PC-3 (cell line): ENCODE measurements around the gene RETREG2. TPM values are rescaled to one million over a fixed set of nuclear protein-coding genes. Genes with fewer than 3 reads are reported as not detected.

Experiments
- ATAC-seq: fragments of 200-7000 bp; cut with Tn5 transposase; 2 replicates; pipeline ENCODE4 v1.9.1; 2020; ENCODE audit warnings: mild to moderate bottlenecking, moderate library complexity
- BruUV-seq: library from RNA; stranded (reverse); fragments of 400-500 nt; replicated peaks from 2 replicates; lab custom pipeline; 2021; lab: Mats Ljungman, UMichigan
- CTCF ChIA-PET: fragments of 300-600 bp; sonication (Branson Sonifier 250); formaldehyde crosslinking; loops from one replicate; lab custom pipeline; 2022; ENCODE audit warnings: antibody characterized with exemption; lab: Charles Lee
- POLR2A ChIA-PET: fragments of 300-600 bp; sonication (Branson Sonifier 250); formaldehyde crosslinking; loops from one replicate; lab custom pipeline; 2022; ENCODE audit warnings: antibody characterized with exemption; ENCODE audit not compliant: unreplicated experiment; lab: Charles Lee
- DNase-seq: peaks from one replicate; pipeline ENCODE4 v3.0.0-alpha.2; 2015
- H2AFZ ChIP-seq: fragments of 300-600 bp; sonication (generic); 2 replicates; pipeline ENCODE4 v1.6.0; 2016; ENCODE audit warnings: antibody characterized with exemption, low read length
- H3F3A ChIP-seq: fragments of 300-600 bp; sonication (generic); one replicate; pipeline ENCODE4 v1.6.0; 2017; ENCODE audit warnings: antibody characterized with exemption, low read length, control low read depth, mild to moderate bottlenecking; ENCODE audit not compliant: unreplicated experiment
- H3K27ac ChIP-seq: fragments of 300-600 bp; sonication (generic); 2 replicates; pipeline ENCODE4 v1.5.1; 2016; ENCODE audit warnings: mild to moderate bottlenecking, low read length
- H3K27me3 ChIP-seq: fragments of 300-600 bp; sonication (generic); 2 replicates; pipeline ENCODE4 v1.6.1; 2016; ENCODE audit warnings: low read length, mixed read lengths
- H3K36me3 ChIP-seq: fragments of 300-600 bp; sonication (generic); 2 replicates; pipeline ENCODE4 v1.6.1; 2016; ENCODE audit warnings: low read depth, mixed run types, low read length, mixed read lengths
- H3K4me1 ChIP-seq: fragments of 300-600 bp; sonication (generic); 2 replicates; pipeline ENCODE4 v1.5.1; 2016; ENCODE audit warnings: low read length; ENCODE audit not compliant: insufficient read depth
- H3K4me2 ChIP-seq: fragments of 300-600 bp; sonication (generic); 2 replicates; pipeline ENCODE4 v1.6.0; 2016; ENCODE audit warnings: low read length
- H3K4me3 ChIP-seq: fragments of 300-600 bp; sonication (generic); 2 replicates; pipeline ENCODE4 v1.5.1; 2016; ENCODE audit warnings: mild to moderate bottlenecking, low read length, mixed read lengths
- H3K79me2 ChIP-seq: fragments of 300-600 bp; sonication (generic); 2 replicates; pipeline ENCODE4 v1.6.1; 2017; ENCODE audit warnings: low read length, mixed read lengths
- H3K9ac ChIP-seq: fragments of 300-600 bp; sonication (generic); 2 replicates; pipeline ENCODE4 v1.6.0; 2016; ENCODE audit warnings: mild to moderate bottlenecking, low read length
- H3K9me2 ChIP-seq: fragments of 300-600 bp; sonication (generic); replicated peaks from 2 replicates; pipeline ENCODE4 v1.6.1; 2016; ENCODE audit warnings: mixed run types, low read length, mixed read lengths
- H3K9me3 ChIP-seq: fragments of 300-600 bp; sonication (generic); 2 replicates; pipeline ENCODE4 v1.6.1; 2016; ENCODE audit warnings: low read length, mixed read lengths
- H4K20me1 ChIP-seq: fragments of 300-600 bp; sonication (generic); 2 replicates; pipeline ENCODE4 v1.6.1; 2016; ENCODE audit warnings: low read length, mixed read lengths
- EZH2 ChIP-seq: fragments of 300-600 bp; sonication (generic); IDR thresholded peaks from one replicate; pipeline ENCODE4 v1.6.1; 2017; ENCODE audit warnings: antibody characterized with exemption, mild to moderate bottlenecking, low read length; ENCODE audit not compliant: unreplicated experiment
- EZH2phosphoT487 ChIP-seq: fragments of 300-600 bp; sonication (generic); IDR thresholded peaks from 2 replicates; pipeline ENCODE4 v1.6.1; 2018; ENCODE audit warnings: mild to moderate bottlenecking, antibody characterized with exemption, low read length, borderline replicate concordance
- intact Hi-C: fragments of 100-400 bp; cut with micrococcal nuclease; formaldehyde crosslinking; loops from 2 replicates; pipeline ENCODE4 v1.9.0; 2023
- total RNA-seq: library from RNA; depleted of rRNA; stranded (reverse); fragments of >200 nt; gene quantifications from 2 replicates; pipeline ENCODE4 v1.2.3, GENCODE V29; 2014
- TF ChIP-seq, protein P1 (sequence below): fragments of 300-600 bp; sonication (generic); conservative IDR thresholded peaks from 2 replicates; pipeline ENCODE4 v1.5.1; 2017; ENCODE audit warnings: antibody characterized with exemption, low read depth, mild to moderate bottlenecking, low read length

The RETREG2 gene
- total RNA-seq, 1 experiment from 2014 or later = 61.0 TPM

DNA sequence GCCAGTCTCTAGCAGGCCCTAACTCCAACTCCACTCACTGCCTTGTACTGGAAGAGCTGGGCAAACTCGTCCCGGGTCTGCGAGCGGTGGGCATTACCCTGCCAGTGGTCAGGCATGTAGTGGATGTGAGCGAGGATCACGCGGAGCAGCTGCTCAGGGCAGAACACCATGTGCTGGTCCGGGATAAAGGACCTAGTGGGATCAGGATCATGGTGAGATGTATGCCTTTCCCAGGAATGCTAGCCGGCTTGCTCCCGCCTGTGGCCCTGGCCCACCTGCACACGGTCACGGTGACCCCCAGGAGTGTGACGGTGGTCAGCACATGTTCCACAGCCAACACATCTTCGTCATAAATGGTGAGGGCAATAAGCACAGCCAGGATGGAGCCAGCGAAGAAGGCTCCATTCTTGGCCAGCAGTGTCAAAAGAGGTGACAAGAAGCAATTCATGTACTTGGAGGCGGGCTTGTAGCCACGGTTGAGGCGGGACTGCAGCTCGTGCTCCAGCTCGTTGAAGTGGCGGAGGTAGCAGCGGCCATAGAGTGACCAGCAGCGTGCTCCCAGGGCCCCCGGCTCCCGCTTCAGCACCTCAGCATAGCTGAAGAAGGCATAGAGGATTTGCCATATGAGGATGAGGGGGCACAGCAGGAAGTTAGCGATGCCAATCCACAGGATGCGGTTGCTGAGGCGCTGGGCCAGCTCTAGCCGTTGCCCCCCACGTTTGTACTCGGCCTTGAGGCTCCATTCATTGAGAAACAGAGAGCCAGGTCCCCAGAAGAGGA is 45.9 kb downstream of the RETREG2 start:
- Histone ChIP-seq H3K9ac (no peak overlapping the region), H3K9me3 (no peaks in the 10 kb centered on the region), H2AFZ (no peak overlapping the region), H3K4me3 (no peak overlapping the region), H3K79me2 (peaks cover 20% of the 10 kb centered on the region), H3K9me2 (no peaks in the 10 kb centered on the region), H3K4me1 (peaks cover 16% of the 10 kb centered on the region), H4K20me1 (no peaks in the 10 kb centered on the region), H3K4me2 (no peak overlapping the region), H3F3A (no peaks in the 10 kb centered on the region), H3K36me3 (peaks cover 15% of the 10 kb centered on the region), H3K27ac (no peak overlapping the region), H3K27me3 (no peaks in the 10 kb centered on the region)
- no TSS peak for BruUV-seq
- ChIA-PET CTCF (no interaction called here), POLR2A (no interaction called here)
- intact Hi-C loops = no loop called here
- TF ChIP-seq EZH2phosphoT487 (no peak), EZH2 (no peak)
- TF ChIP-seq, protein P1, sequence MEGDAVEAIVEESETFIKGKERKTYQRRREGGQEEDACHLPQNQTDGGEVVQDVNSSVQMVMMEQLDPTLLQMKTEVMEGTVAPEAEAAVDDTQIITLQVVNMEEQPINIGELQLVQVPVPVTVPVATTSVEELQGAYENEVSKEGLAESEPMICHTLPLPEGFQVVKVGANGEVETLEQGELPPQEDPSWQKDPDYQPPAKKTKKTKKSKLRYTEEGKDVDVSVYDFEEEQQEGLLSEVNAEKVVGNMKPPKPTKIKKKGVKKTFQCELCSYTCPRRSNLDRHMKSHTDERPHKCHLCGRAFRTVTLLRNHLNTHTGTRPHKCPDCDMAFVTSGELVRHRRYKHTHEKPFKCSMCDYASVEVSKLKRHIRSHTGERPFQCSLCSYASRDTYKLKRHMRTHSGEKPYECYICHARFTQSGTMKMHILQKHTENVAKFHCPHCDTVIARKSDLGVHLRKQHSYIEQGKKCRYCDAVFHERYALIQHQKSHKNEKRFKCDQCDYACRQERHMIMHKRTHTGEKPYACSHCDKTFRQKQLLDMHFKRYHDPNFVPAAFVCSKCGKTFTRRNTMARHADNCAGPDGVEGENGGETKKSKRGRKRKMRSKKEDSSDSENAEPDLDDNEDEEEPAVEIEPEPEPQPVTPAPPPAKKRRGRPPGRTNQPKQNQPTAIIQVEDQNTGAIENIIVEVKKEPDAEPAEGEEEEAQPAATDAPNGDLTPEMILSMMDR = no peak
- DNase-seq (no peak), ATAC-seq (no peak)

DNA sequence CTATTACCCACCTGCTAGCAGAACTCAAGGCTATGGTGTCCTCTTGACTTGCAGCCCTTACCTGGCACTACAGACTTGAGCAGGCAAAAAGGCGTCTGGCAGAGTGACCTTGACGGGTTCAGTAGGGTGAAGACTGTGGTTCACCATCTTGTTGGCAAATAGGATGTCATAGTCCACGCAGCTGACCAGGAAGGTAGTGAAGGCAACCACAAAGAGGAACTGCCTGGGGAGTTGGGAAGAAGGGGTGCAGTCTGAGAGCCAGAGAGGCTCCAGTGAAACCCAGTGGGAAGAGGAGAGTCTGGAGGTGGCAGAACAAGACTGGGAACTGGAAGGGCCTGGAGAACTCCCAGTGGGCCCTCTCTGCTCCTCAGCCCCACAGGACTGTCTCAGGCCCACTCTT is 47.3 kb downstream of the RETREG2 start:
- Histone ChIP-seq H3K36me3 (peaks cover 14% of the 10 kb centered on the region), H3K9me2 (no peaks in the 10 kb centered on the region), H3K4me2 (no peak overlapping the region), H3K79me2 (peaks cover 26% of the 10 kb centered on the region), H2AFZ (no peak overlapping the region), H3F3A (no peaks in the 10 kb centered on the region), H3K4me3 (no peak overlapping the region), H3K27ac (no peak overlapping the region), H3K9me3 (no peaks in the 10 kb centered on the region), H3K27me3 (no peaks in the 10 kb centered on the region), H3K4me1 (peaks cover 12% of the 10 kb centered on the region), H3K9ac (no peak overlapping the region), H4K20me1 (no peaks in the 10 kb centered on the region)
- ChIA-PET POLR2A (no interaction called here), CTCF (no interaction called here)
- BruUV-seq = no TSS peak
- intact Hi-C loops = no loop called here
- ATAC-seq (no peak), DNase-seq (no peak)
- no peak for TF ChIP-seq EZH2

- H3K9me2 ChIP-seq = no peaks in the 10 kb centered on the region
- ChIA-PET POLR2A (interaction anchor here (1.2 kb wide), 1 partner anchor 67 kb away, joined by 3 read pairs; no protein-coding TSS in a partner anchor), CTCF (no interaction called here)
- TSS peak; percentile 30 for BruUV-seq
- peaks cover 51% of the 10 kb centered on the region for H3K79me2 ChIP-seq
- H3K9me3 ChIP-seq = no peaks in the 10 kb centered on the region
- intact Hi-C loops = no loop called here
- no peaks in the 10 kb centered on the region for H3K27me3 ChIP-seq
- peak overlapping the region; percentile 86 for H3K9ac ChIP-seq
- peaks cover 4% of the 10 kb centered on the region for H3F3A ChIP-seq
- H3K36me3 ChIP-seq = peaks cover 18% of the 10 kb centered on the region
- H4K20me1 ChIP-seq = no peaks in the 10 kb centered on the region
- H2AFZ ChIP-seq = peak overlapping the region; percentile 89; the same call in 1 of the 2 replicates
- H3K4me1 ChIP-seq = peaks cover 17% of the 10 kb centered on the region
- no peak overlapping the region for H3K27ac ChIP-seq
- peak overlapping the region; percentile 74 for H3K4me3 ChIP-seq
- peak overlapping the region; percentile 100 for H3K4me2 ChIP-seq
- no peak for DNase-seq
- ATAC-seq = no peak
- TF ChIP-seq EZH2phosphoT487 (no peak), EZH2 (no peak)
- TF ChIP-seq, protein P1 = no peak
Measured at GRCh38 chr2:219228041-219228910, 50.2 kb downstream of the RETREG2 start.
